Neural cell (in vitro differentiated cells): ENCODE measurements around the gene WIPF2. TPM values are rescaled to one million over a fixed set of nuclear protein-coding genes. Genes with fewer than 3 reads are reported as not detected.

Experiments used
- H2AFZ ChIP-seq: fragments of 200-600, 300-800 bp; sonication (generic), shearing (Covaris generic); 2 replicates; pipeline ENCODE4 v1.6.0; 2014; ENCODE audit warnings: low read depth, mild to moderate bottlenecking, antibody characterized with exemption, low read length, moderate library complexity
- H3F3A ChIP-seq: fragments of 200-600 bp; shearing (Covaris generic); 2 replicates; pipeline ENCODE4 v1.6.1; 2016; ENCODE audit warnings: mild to moderate bottlenecking, moderate library complexity, mixed read lengths, antibody characterized with exemption, low read length; ENCODE audit not compliant: insufficient read depth, poor library complexity, severe bottlenecking
- H3K27ac ChIP-seq: fragments of 200-600, 300-800 bp; sonication (generic), shearing (Covaris generic); 2 replicates; pipeline ENCODE4 v1.5.1; 2014; ENCODE audit warnings: mild to moderate bottlenecking, low read length, moderate library complexity
- H3K27me3 ChIP-seq: fragments of 300-800, 200-600 bp; sonication (generic), shearing (Covaris generic); 2 replicates; pipeline ENCODE4 v1.6.0; 2014; ENCODE audit warnings: mild to moderate bottlenecking, low read depth, low read length, moderate library complexity; ENCODE audit not compliant: insufficient read depth
- H3K36me3 ChIP-seq: fragments of 300-800, 200-600 bp; sonication (generic), shearing (Covaris generic); 2 replicates; pipeline ENCODE4 v1.5.1; 2014; ENCODE audit warnings: mild to moderate bottlenecking, antibody characterized with exemption, low read length, moderate library complexity; ENCODE audit not compliant: insufficient read depth
- H3K4me2 ChIP-seq: fragments of 300-800, 200-600 bp; sonication (generic), shearing (Covaris generic); 2 replicates; pipeline ENCODE4 v1.6.0; 2014; ENCODE audit warnings: mild to moderate bottlenecking, low read length
- H3K4me3 ChIP-seq: fragments of 300-800, 200-600 bp; sonication (generic), shearing (Covaris generic); 2 replicates; pipeline ENCODE4 v1.5.1; 2014; ENCODE audit warnings: mild to moderate bottlenecking, low read length, moderate library complexity
- H3K79me2 ChIP-seq: fragments of 200-600 bp; shearing (Covaris generic); replicated peaks from 2 replicates; pipeline ENCODE4 v1.6.0; 2014; ENCODE audit warnings: mild to moderate bottlenecking, low read length, moderate library complexity; ENCODE audit not compliant: insufficient read depth
- H3K9ac ChIP-seq: fragments of 300-800, 200-600 bp; sonication (generic), shearing (Covaris generic); 2 replicates; pipeline ENCODE4 v1.6.1; 2016; ENCODE audit warnings: mild to moderate bottlenecking, low read length, mixed read lengths
- H3K9me2 ChIP-seq: fragments of 200-600 bp; shearing (Covaris generic); 2 replicates; pipeline ENCODE4 v1.6.1; 2016; ENCODE audit warnings: mild to moderate bottlenecking, low read length, mixed read lengths; ENCODE audit not compliant: insufficient read depth
- H3K9me3 ChIP-seq: fragments of 200-600, 300-800 bp; sonication (generic), shearing (Covaris generic); 2 replicates; pipeline ENCODE4 v1.6.1; 2016; ENCODE audit warnings: mild to moderate bottlenecking, mixed run types, low read length, moderate library complexity, mixed read lengths
- H4K20me1 ChIP-seq: fragments of 200-600 bp; shearing (Covaris generic); 2 replicates; pipeline ENCODE4 v1.6.1; 2016; ENCODE audit warnings: mild to moderate bottlenecking, mixed run types; ENCODE audit not compliant: insufficient read depth
- EP300 ChIP-seq: fragments of 450-650 bp; conservative IDR thresholded peaks from 2 replicates; pipeline ENCODE4 v1.6.1; 2014; ENCODE audit warnings: antibody characterized with exemption, mild to moderate bottlenecking, moderate library complexity; ENCODE audit not compliant: poor library complexity, severe bottlenecking
- EZH2 ChIP-seq: fragments of 200-600, 300-800 bp; shearing (Covaris generic), sonication (generic); IDR thresholded peaks from 2 replicates; pipeline ENCODE4 v1.6.1; 2014; ENCODE audit warnings: antibody characterized with exemption, low read length, borderline replicate concordance, mild to moderate bottlenecking; ENCODE audit not compliant: insufficient read depth, poor library complexity, severe bottlenecking
- MXI1 ChIP-seq: fragments of 450-650 bp; conservative IDR thresholded peaks from 2 replicates; pipeline ENCODE4 v1.6.1; 2014; ENCODE audit warnings: antibody characterized with exemption, mild to moderate bottlenecking; ENCODE audit not compliant: poor library complexity, severe bottlenecking
- POLR2AphosphoS5 ChIP-seq: IDR thresholded peaks from 2 replicates; pipeline ENCODE4 v1.6.1; 2012
- RAD21 ChIP-seq: fragments of 450-650 bp; conservative IDR thresholded peaks from 2 replicates; pipeline ENCODE4 v1.6.1; 2014; ENCODE audit warnings: antibody characterized with exemption, mild to moderate bottlenecking, moderate library complexity
- REST ChIP-seq: IDR thresholded peaks from 2 replicates; pipeline ENCODE4 v1.6.1; 2012; ENCODE audit warnings: borderline replicate concordance
- SMC3 ChIP-seq: fragments of 450-650 bp; conservative IDR thresholded peaks from 2 replicates; pipeline ENCODE4 v1.6.1; 2014; ENCODE audit warnings: antibody characterized with exemption, mild to moderate bottlenecking, moderate library complexity; ENCODE audit not compliant: poor library complexity
- TAF1 ChIP-seq: IDR thresholded peaks from 2 replicates; pipeline ENCODE4 v1.6.1; 2012; ENCODE audit warnings: low read depth
- polyA plus RNA-seq: library from polyadenylated mRNA; depleted of rRNA; stranded (reverse); fragments of >200 nt; gene quantifications from 2 replicates; pipeline ENCODE4 v1.2.3, GENCODE V29; 2014
- TF ChIP-seq, protein P1 (sequence below): fragments of 450-650 bp; IDR thresholded peaks from 2 replicates; pipeline ENCODE4 v1.5.1; 2014; ENCODE audit warnings: antibody characterized with exemption, mild to moderate bottlenecking, moderate library complexity; ENCODE audit not compliant: poor library complexity, severe bottlenecking

Gene WIPF2
- polyA plus RNA-seq, 1 donor from 2014 or later: 11.5 TPM

- Histone ChIP-seq H3K79me2 (peaks cover 14% of the 10 kb centered on the region), H3K27me3 (no peaks in the 10 kb centered on the region), H3K9me2 (no peaks in the 10 kb centered on the region), H3K36me3 (no peaks in the 10 kb centered on the region), H2AFZ (no peak overlapping the region), H3K9ac (no peak overlapping the region), H3K9me3 (no peaks in the 10 kb centered on the region), H3F3A (no peaks in the 10 kb centered on the region), H4K20me1 (no peaks in the 10 kb centered on the region), H3K4me2 (no peak overlapping the region), H3K4me3 (no peak overlapping the region), H3K27ac (no peak overlapping the region)
- TF ChIP-seq, protein P1, sequence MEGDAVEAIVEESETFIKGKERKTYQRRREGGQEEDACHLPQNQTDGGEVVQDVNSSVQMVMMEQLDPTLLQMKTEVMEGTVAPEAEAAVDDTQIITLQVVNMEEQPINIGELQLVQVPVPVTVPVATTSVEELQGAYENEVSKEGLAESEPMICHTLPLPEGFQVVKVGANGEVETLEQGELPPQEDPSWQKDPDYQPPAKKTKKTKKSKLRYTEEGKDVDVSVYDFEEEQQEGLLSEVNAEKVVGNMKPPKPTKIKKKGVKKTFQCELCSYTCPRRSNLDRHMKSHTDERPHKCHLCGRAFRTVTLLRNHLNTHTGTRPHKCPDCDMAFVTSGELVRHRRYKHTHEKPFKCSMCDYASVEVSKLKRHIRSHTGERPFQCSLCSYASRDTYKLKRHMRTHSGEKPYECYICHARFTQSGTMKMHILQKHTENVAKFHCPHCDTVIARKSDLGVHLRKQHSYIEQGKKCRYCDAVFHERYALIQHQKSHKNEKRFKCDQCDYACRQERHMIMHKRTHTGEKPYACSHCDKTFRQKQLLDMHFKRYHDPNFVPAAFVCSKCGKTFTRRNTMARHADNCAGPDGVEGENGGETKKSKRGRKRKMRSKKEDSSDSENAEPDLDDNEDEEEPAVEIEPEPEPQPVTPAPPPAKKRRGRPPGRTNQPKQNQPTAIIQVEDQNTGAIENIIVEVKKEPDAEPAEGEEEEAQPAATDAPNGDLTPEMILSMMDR: no peak
- TF ChIP-seq POLR2AphosphoS5 (no peak), MXI1 (no peak), EP300 (no peak), EZH2 (no peak), REST (no peak), SMC3 (no peak), RAD21 (no peak), TAF1 (no peak)
Measured at GRCh38 chr17:40242774-40243173, 23.7 kb downstream of the WIPF2 start.

- no peaks in the 10 kb centered on the region for H3K36me3 ChIP-seq
- no peaks in the 10 kb centered on the region for H3K9me3 ChIP-seq
- H4K20me1 ChIP-seq: no peaks in the 10 kb centered on the region
- H3K9me2 ChIP-seq: no peaks in the 10 kb centered on the region
- no peak overlapping the region for H2AFZ ChIP-seq
- no peak overlapping the region for H3K4me3 ChIP-seq
- H3K4me2 ChIP-seq: no peak overlapping the region
- no peaks in the 10 kb centered on the region for H3K27me3 ChIP-seq
- H3K27ac ChIP-seq: no peak overlapping the region
- TF ChIP-seq TAF1 (no peak), POLR2AphosphoS5 (no peak), EZH2 (no peak)
- TF ChIP-seq, protein P1: no peak
- no peaks in the 10 kb centered on the region for H3F3A ChIP-seq
- no peak overlapping the region for H3K9ac ChIP-seq
- peaks cover 15% of the 10 kb centered on the region for H3K79me2 ChIP-seq
Measured at GRCh38 chr17:40243761-40244160, 24.7 kb downstream of the WIPF2 start.
